K562 (cell line): ENCODE results near the gene GFRA1. TPM values are rescaled to one million over a fixed set of nuclear protein-coding genes. Genes with fewer than 3 reads are reported as not detected.

Source experiments
- ATAC-seq: fragments of 200-7000 bp; cut with Tn5 transposase; 3 replicates; pipeline ENCODE4 v1.9.1; 2020; ENCODE audit warnings: moderate library complexity
- BruUV-seq: library from RNA; stranded (reverse); fragments of 400-500 nt; replicated peaks from 2 replicates; lab custom pipeline; 2021; lab: Mats Ljungman, UMichigan
- CTCF ChIA-PET: fragments of 300-600 bp; formaldehyde crosslinking; extraction: SDS; loops from one replicate; lab custom pipeline; 2021; ENCODE audit warnings: low intra/inter-chr PET ratio; lab: Yijun Ruan, JAX
- POLR2A ChIA-PET: fragments of 300-600, 350-650 bp; sonication (Branson Sonifier 250); formaldehyde crosslinking; extraction: SDS; loops from one replicate; lab custom pipeline; 2021; ENCODE audit warnings: antibody characterized with exemption, inconsistent platforms; lab: Yijun Ruan, JAX
- DNase-seq, 4 experiments: peaks; one replicate each; pipeline versions ENCODE4 v3.0.0 to v3.0.0-alpha.2; 2011 to 2018; ENCODE audit warnings: low spot score in 3 of 4, mixed read lengths in 3 of 4; ENCODE audit errors: extremely low read depth in 1 of 4
- FAIRE-seq: peaks from 2 replicates; lab custom pipeline; 2011; peaks lifted over from hg19 to GRCh38; lab: Jason Lieb, UNC
- H2AFZ ChIP-seq: 2 replicates; pipeline ENCODE4 v1.6.0; 2011; ENCODE audit warnings: low read depth, low read length, control low read depth, inconsistent platforms
- H3K27ac ChIP-seq: fragments of 200-600 bp; 3 replicates; pipeline ENCODE4 v1.8.0; 2011; ENCODE audit warnings: low read depth, mild to moderate bottlenecking, control low read depth, inconsistent platforms, low read length, moderate library complexity, mixed read lengths; ENCODE audit errors: extremely low read depth
- H3K27me3 ChIP-seq, 2 experiments: fragments of 300-600 bp in 1 of 2; 2 replicates in 1 of 2; 3 replicates in 1 of 2; pipeline versions ENCODE4 v1.6.0 to v1.8.0; 2011; ENCODE audit warnings: inconsistent platforms in 2 of 2, low read length in 2 of 2, mild to moderate bottlenecking in 1 of 2, mixed read lengths in 1 of 2, moderate library complexity in 1 of 2; ENCODE audit not compliant: control insufficient read depth in 2 of 2, insufficient read depth in 2 of 2
- H3K36me3 ChIP-seq: fragments of 300-600 bp; 3 replicates; pipeline ENCODE4 v1.8.0; 2011; ENCODE audit warnings: mild to moderate bottlenecking, low read length, inconsistent platforms; ENCODE audit not compliant: control insufficient read depth, insufficient read depth
- H3K4me1 ChIP-seq, 2 experiments: fragments of 200-600 bp in 1 of 2; replicated peaks in 1 of 2; 2 replicates in 1 of 2; 3 replicates in 1 of 2; pipeline versions ENCODE4 v1.5.1 to v1.8.0; 2011; ENCODE audit warnings: inconsistent platforms in 2 of 2, low read length in 2 of 2, mild to moderate bottlenecking in 1 of 2, mixed read lengths in 1 of 2, moderate library complexity in 1 of 2; ENCODE audit not compliant: control insufficient read depth in 2 of 2, insufficient read depth in 2 of 2
- H3K4me2 ChIP-seq: 2 replicates; pipeline ENCODE4 v1.6.1; 2011; ENCODE audit warnings: low read length, control low read depth, inconsistent platforms, mixed read lengths; ENCODE audit not compliant: insufficient read depth
- H3K4me3 ChIP-seq: fragments of 200-600 bp; sonication (generic), shearing (Covaris generic); 2 replicates; pipeline ENCODE4 v1.5.1; 2016; ENCODE audit warnings: control low read depth, inconsistent platforms
- H3K79me2 ChIP-seq: fragments of 200-600 bp; 3 replicates; pipeline ENCODE4 v1.8.0; 2011; ENCODE audit warnings: low read length, inconsistent platforms; ENCODE audit not compliant: control insufficient read depth, insufficient read depth
- H3K9ac ChIP-seq, 2 experiments: 2 replicates each; pipeline versions ENCODE4 v1.6.0 to v1.6.1; 2011; ENCODE audit warnings: low read depth in 2 of 2, low read length in 2 of 2, control low read depth in 1 of 2, inconsistent platforms in 1 of 2, mild to moderate bottlenecking in 1 of 2, mixed read lengths in 1 of 2; ENCODE audit not compliant: insufficient read depth in 1 of 2
- H3K9me1 ChIP-seq: one replicate; pipeline ENCODE4 v1.6.0; 2011; ENCODE audit warnings: inconsistent platforms, mild to moderate bottlenecking, low read length, moderate library complexity; ENCODE audit not compliant: control insufficient read depth, insufficient read depth
- H3K9me3 ChIP-seq: replicated peaks from 2 replicates; pipeline ENCODE4 v1.5.1; 2011; ENCODE audit warnings: low read depth, low read length, inconsistent platforms; ENCODE audit not compliant: control insufficient read depth, insufficient read depth
- H4K20me1 ChIP-seq: replicated peaks from 2 replicates; pipeline ENCODE4 v1.6.1; 2011; ENCODE audit warnings: low read length, inconsistent platforms, mixed read lengths; ENCODE audit not compliant: control insufficient read depth, insufficient read depth
- CBX3 ChIP-seq, 2 experiments: IDR thresholded peaks; 1 replicate in 1 of 2; 2 replicates in 1 of 2; pipeline ENCODE4 v1.6.1; 2012; ENCODE audit warnings: inconsistent platforms in 2 of 2, low read length in 2 of 2, borderline replicate concordance in 1 of 2, control low read depth in 1 of 2
- CREB3 ChIP-seq: fragments of 450-650 bp; conservative IDR thresholded peaks from 2 replicates; pipeline ENCODE4 v1.6.1; 2016; ENCODE audit warnings: missing genetic modification characterization, low read depth, mild to moderate bottlenecking, missing compliant biosample characterization, moderate library complexity
- DMBX1 ChIP-seq: fragments of 250-450 bp; sonication (Bioruptor Pico); IDR thresholded peaks from 2 replicates; pipeline ENCODE4 v1.8.0; 2022; ENCODE audit warnings: inconsistent platforms, mild to moderate bottlenecking, moderate library complexity, borderline replicate concordance
- HSF4 ChIP-seq: fragments of 250-450 bp; sonication (Bioruptor Pico); IDR thresholded peaks from 2 replicates; pipeline ENCODE4 v2.1.2; 2022; ENCODE audit warnings: mild to moderate bottlenecking, moderate library complexity, borderline replicate concordance
- MECOM ChIP-seq: fragments of 250-450 bp; sonication (Bioruptor Pico); IDR thresholded peaks from 2 replicates; pipeline ENCODE4 v1.8.0; 2022; ENCODE audit warnings: inconsistent platforms
- NR2F6 ChIP-seq: fragments of 450-650 bp; formaldehyde crosslinking; IDR thresholded peaks from 2 replicates; pipeline ENCODE4 v1.4.0; 2020; ENCODE audit warnings: mild to moderate bottlenecking
- SMAD4 ChIP-seq: fragments of 250-450 bp; sonication (Bioruptor Pico); conservative IDR thresholded peaks from 2 replicates; pipeline ENCODE4 v1.8.0; 2021; ENCODE audit warnings: inconsistent platforms, mild to moderate bottlenecking, moderate library complexity
- ZBTB8A ChIP-seq: fragments of 450-650 bp; IDR thresholded peaks from 2 replicates; pipeline ENCODE4 v1.6.1; 2018; ENCODE audit warnings: mild to moderate bottlenecking, moderate library complexity; ENCODE audit not compliant: partially characterized antibody
- ZNF282 ChIP-seq: sonication (generic); formaldehyde crosslinking; IDR thresholded peaks from 2 replicates; pipeline ENCODE4 v1.8.1; 2023; ENCODE audit warnings: missing genetic modification reagents
- ZNF41 ChIP-seq: fragments of 250-450 bp; sonication (Bioruptor Pico); conservative IDR thresholded peaks from 2 replicates; pipeline ENCODE4 v1.4.0; 2020; ENCODE audit warnings: mild to moderate bottlenecking
- WGBS: fragments of 100-300 bp; shearing (Covaris generic); methylation state at CpG from one replicate; pipeline ENCODE4 v1.1.6; 2016; ENCODE audit warnings: low coverage, mixed read lengths; ENCODE audit not compliant: insufficient coverage; ENCODE audit errors: missing lambda C conversion rate; 5-methylcytosine and 5-hydroxymethylcytosine counted together
- in situ Hi-C: fragments of 300-500 bp; cut with MboI; formaldehyde crosslinking; loops from 4 replicates; pipeline ENCODE4 v1.15.0; 2018; ENCODE audit warnings: inconsistent platforms, mixed read lengths
- intact Hi-C: fragments of 100-400 bp; cut with micrococcal nuclease; formaldehyde crosslinking; loops from 2 replicates; pipeline ENCODE4 v1.14.2; 2022
- polyA plus RNA-seq, 8 experiments: library from polyadenylated mRNA; depleted of rRNA in 4 of 8; stranded (reverse) in 5 of 8; unstranded in 3 of 8; fragments of >200 nt; fragmentation: Nextera tagmentation in 2 of 8; fragmentation: Illumina TruSeq in 1 of 8; extraction: Ambion mirVana in 2 of 8; extraction: Trizol in 1 of 8; gene quantifications; 2 replicates each; pipeline versions ENCODE4 v1.2.1 to v1.2.3, GENCODE V29; 2011 to 2014; ENCODE audit warnings: inconsistent platforms in 1 of 8, missing spikeins in 1 of 8
- total RNA-seq, 7 experiments: library from RNA; depleted of rRNA in 6 of 7; stranded (reverse); fragments of >200 nt in 6 of 7; fragmentation: Illumina TruSeq in 2 of 7; extraction: Trizol in 2 of 7; gene quantifications; 2 replicates each; pipeline versions ENCODE4 v1.2.1 to v1.2.3, GENCODE V29; 2011 to 2021; ENCODE audit warnings: low replicate concordance in 1 of 7
- TF ChIP-seq, protein P1 (sequence below), 3 experiments: IDR thresholded peaks in 2 of 3; conservative IDR thresholded peaks in 1 of 3; 2 replicates each; pipeline ENCODE4 v1.5.1; 2011 to 2012; ENCODE audit warnings: low read length in 3 of 3, mild to moderate bottlenecking in 3 of 3, control low read depth in 2 of 3, improper control_type of control experiment in 1 of 3, inconsistent platforms in 1 of 3, low read depth in 1 of 3, mixed read lengths in 1 of 3, moderate library complexity in 1 of 3; ENCODE audit not compliant: insufficient read depth in 2 of 3
- TF ChIP-seq, protein P2 (sequence below): fragments of 450-650 bp; formaldehyde crosslinking; IDR thresholded peaks from 2 replicates; pipeline ENCODE4 v1.4.0; 2022; ENCODE audit warnings: missing genetic modification characterization

Gene GFRA1
- total and polyA plus RNA-seq, 9 of the 15 experiments (the other 6 are each of a cell fraction or from before 2014, with no cell fraction given) = 0.04 TPM; not detected in 8

DNA sequence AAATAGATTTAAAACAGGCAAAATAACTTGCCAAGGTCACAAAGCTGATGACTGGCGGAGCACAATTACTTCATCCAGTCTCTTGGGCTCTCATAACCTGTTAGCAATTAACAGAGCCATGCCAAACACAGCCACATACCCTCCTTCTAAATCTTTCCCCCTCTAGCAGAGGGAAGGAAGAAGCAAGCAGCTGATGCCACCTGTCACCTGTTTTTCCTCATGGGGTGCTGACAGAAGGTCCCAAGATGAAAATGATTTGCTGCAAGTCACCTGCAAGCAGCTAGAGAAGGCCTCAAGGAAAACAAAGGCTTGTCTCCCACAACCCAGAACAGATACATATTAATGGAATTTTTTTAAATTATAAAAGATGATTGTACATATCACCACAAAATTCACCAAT, 117.8 kb downstream of the GFRA1 start:
- ChIA-PET POLR2A (no interaction called here), CTCF (no interaction called here)
- Histone ChIP-seq H2AFZ (no peak overlapping the region), H3K4me3 (no peak overlapping the region), H3K9ac (no peak overlapping the region), H3K79me2 (no peaks in the 10 kb centered on the region), H3K9me3 (no peaks in the 10 kb centered on the region), H3K27ac (no peak overlapping the region), H3K4me2 (no peak overlapping the region), H4K20me1 (no peaks in the 10 kb centered on the region), H3K27me3 (no peaks in the 10 kb centered on the region), H3K9me1 (no peaks in the 10 kb centered on the region), H3K4me1 (no peaks in the 10 kb centered on the region), H3K36me3 (no peaks in the 10 kb centered on the region)
- in situ Hi-C loops (no loop called here), intact Hi-C loops (no loop called here)
- no TSS peak for BruUV-seq
- DNase-seq (no peak), ATAC-seq (no peak), FAIRE-seq (no peak)
- no peak for TF ChIP-seq NR2F6
- 9% methylated on average over 1 of the region's 1 CpG for WGBS

DNA sequence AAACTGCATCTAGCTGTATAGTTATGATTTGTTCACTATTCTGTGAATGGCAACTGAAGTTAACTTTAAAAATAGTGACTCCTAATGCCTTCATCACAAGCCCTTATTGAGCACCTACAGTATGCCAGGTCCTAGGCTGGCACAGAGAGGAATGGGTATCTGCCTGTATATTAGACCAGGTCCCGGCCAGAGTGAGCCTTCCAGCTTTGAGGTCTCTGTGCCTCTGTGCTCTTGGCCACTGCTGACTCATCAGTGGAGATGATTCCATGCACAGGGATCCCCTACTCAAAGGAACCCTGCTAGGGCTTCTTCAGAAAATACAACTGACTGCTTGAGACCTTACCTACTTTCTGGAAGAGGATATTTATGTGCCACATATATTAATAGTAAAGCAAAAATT, 118.4 kb downstream of the GFRA1 start:
- H3K27ac ChIP-seq = no peak overlapping the region
- DNase-seq (no peak), FAIRE-seq (no peak), ATAC-seq (no peak)
- H3K9me3 ChIP-seq = no peaks in the 10 kb centered on the region
- intact Hi-C loops = no loop called here
- no peaks in the 10 kb centered on the region for H4K20me1 ChIP-seq
- ChIA-PET CTCF (no interaction called here), POLR2A (no interaction called here)
- no peaks in the 10 kb centered on the region for H3K27me3 ChIP-seq
- no peaks in the 10 kb centered on the region for H3K36me3 ChIP-seq
- BruUV-seq = no TSS peak
- no peak overlapping the region for H3K4me3 ChIP-seq
- no peak overlapping the region for H3K4me2 ChIP-seq
- 0% methylated on average over 1 of the region's 1 CpG for WGBS
- in situ Hi-C loops = no loop called here
- H2AFZ ChIP-seq = no peak overlapping the region
- H3K9ac ChIP-seq = no peak overlapping the region
- no peaks in the 10 kb centered on the region for H3K79me2 ChIP-seq
- no peaks in the 10 kb centered on the region for H3K9me1 ChIP-seq
- H3K4me1 ChIP-seq = no peaks in the 10 kb centered on the region
- no peak for TF ChIP-seq DMBX1 (CRISPR knock-in tag)
- TF ChIP-seq HSF4 (CRISPR knock-in tag) = no peak
- no peak for TF ChIP-seq MECOM
- no peak for TF ChIP-seq CREB3 (tag)
- TF ChIP-seq, protein P1, sequence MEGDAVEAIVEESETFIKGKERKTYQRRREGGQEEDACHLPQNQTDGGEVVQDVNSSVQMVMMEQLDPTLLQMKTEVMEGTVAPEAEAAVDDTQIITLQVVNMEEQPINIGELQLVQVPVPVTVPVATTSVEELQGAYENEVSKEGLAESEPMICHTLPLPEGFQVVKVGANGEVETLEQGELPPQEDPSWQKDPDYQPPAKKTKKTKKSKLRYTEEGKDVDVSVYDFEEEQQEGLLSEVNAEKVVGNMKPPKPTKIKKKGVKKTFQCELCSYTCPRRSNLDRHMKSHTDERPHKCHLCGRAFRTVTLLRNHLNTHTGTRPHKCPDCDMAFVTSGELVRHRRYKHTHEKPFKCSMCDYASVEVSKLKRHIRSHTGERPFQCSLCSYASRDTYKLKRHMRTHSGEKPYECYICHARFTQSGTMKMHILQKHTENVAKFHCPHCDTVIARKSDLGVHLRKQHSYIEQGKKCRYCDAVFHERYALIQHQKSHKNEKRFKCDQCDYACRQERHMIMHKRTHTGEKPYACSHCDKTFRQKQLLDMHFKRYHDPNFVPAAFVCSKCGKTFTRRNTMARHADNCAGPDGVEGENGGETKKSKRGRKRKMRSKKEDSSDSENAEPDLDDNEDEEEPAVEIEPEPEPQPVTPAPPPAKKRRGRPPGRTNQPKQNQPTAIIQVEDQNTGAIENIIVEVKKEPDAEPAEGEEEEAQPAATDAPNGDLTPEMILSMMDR (IDR thresholded peaks at IDR 0.05 in 2 of 3, conservative IDR thresholded peaks at IDR 0.05 in 1 of 3; ENCODE audit: insufficient read depth in 2 of 3, low read depth in 1 of 3, low read length in 3 of 3) = no peak
- no peak for TF ChIP-seq ZNF282 (CRISPR knock-in tag)
- no peak for TF ChIP-seq ZBTB8A
- TF ChIP-seq, protein P2, sequence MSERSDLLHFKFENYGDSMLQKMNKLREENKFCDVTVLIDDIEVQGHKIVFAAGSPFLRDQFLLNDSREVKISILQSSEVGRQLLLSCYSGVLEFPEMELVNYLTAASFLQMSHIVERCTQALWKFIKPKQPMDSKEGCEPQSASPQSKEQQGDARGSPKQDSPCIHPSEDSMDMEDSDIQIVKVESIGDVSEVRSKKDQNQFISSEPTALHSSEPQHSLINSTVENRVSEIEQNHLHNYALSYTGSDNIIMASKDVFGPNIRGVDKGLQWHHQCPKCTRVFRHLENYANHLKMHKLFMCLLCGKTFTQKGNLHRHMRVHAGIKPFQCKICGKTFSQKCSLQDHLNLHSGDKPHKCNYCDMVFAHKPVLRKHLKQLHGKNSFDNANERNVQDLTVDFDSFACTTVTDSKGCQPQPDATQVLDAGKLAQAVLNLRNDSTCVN (CRISPR knock-in tag) = no peak
- no peak for TF ChIP-seq CBX3 (IDR thresholded peaks at IDR 0.05; ENCODE audit: borderline replicate concordance in 1 of 2, low read length in 2 of 2)
- no peak for TF ChIP-seq SMAD4 (CRISPR knock-in tag)
- TF ChIP-seq ZNF41 = no peak
